ENCODE data around the gene DCXR. TPM values are rescaled to one million over a fixed set of nuclear protein-coding genes. Genes with fewer than 3 reads are reported as not detected.

The DCXR gene
- total RNA-seq, 1 experiment from 2014 or later = 135 TPM

DNA sequence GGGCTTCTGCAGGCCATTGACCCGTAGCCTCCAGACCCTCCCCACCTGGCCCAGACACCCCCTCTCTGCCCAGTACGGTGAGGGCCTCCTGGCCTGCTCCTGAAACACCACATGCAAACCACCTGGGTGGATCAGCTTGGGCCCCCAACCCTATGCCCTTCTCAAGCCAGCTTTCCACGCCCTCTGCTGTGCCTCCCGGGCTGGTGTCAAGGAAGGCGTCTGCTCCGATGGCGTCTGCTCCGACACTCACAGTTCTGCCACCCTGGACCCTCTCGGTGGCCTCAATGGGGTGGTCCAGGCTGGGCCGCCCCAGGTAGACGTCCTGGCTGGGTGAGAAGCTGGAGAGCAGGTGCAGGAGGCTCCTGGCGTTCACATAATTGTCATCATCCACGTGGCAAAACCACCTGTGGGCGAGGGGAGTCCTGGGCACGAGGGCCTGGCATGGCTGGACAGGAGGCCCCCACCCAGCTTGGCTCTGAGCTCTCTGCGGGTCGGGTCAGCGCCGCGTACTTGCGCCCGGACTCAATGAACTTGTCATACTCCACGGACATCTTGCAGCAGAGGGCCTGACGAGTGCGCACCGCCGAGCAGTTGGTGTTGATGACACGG lies 12.8 kb upstream of the DCXR start:
- Histone ChIP-seq H3K9me2 (replicated peaks; ENCODE audit: low read length) (no peaks in the 10 kb centered on the region), H3K4me1 (ENCODE audit: insufficient read depth, low read length) (peaks cover 8% of the 10 kb centered on the region; the same call in 1 of the 2 replicates), H3K36me3 (ENCODE audit: low read depth, low read length) (no peaks in the 10 kb centered on the region; the same call in 1 of the 2 replicates), H3K79me2 (ENCODE audit: low read length) (peaks cover 28% of the 10 kb centered on the region), H3K27ac (ENCODE audit: low read length) (no peak overlapping the region), H3K4me2 (ENCODE audit: low read length) (peak overlapping the region; percentile 97), H3K9ac (ENCODE audit: low read length) (no peak overlapping the region), H3K9me3 (ENCODE audit: low read length) (no peaks in the 10 kb centered on the region), H4K20me1 (ENCODE audit: low read length) (no peaks in the 10 kb centered on the region), H2AFZ (ENCODE audit: low read length) (no peak overlapping the region), H3K27me3 (ENCODE audit: low read length) (no peaks in the 10 kb centered on the region), H3K4me3 (ENCODE audit: low read length) (peak overlapping the region; percentile 81), H3F3A (ENCODE audit: low read length, unreplicated experiment) (no peaks in the 10 kb centered on the region)
- ChIA-PET POLR2A (ENCODE audit: unreplicated experiment) (no interaction called here), CTCF (no interaction called here)
- TF ChIP-seq EZH2 (IDR thresholded peaks at IDR 0.05; ENCODE audit: low read length, unreplicated experiment) (no peak), EZH2phosphoT487 (IDR thresholded peaks at IDR 0.05; ENCODE audit: borderline replicate concordance, low read length) (no peak)
- TF ChIP-seq, protein P1, sequence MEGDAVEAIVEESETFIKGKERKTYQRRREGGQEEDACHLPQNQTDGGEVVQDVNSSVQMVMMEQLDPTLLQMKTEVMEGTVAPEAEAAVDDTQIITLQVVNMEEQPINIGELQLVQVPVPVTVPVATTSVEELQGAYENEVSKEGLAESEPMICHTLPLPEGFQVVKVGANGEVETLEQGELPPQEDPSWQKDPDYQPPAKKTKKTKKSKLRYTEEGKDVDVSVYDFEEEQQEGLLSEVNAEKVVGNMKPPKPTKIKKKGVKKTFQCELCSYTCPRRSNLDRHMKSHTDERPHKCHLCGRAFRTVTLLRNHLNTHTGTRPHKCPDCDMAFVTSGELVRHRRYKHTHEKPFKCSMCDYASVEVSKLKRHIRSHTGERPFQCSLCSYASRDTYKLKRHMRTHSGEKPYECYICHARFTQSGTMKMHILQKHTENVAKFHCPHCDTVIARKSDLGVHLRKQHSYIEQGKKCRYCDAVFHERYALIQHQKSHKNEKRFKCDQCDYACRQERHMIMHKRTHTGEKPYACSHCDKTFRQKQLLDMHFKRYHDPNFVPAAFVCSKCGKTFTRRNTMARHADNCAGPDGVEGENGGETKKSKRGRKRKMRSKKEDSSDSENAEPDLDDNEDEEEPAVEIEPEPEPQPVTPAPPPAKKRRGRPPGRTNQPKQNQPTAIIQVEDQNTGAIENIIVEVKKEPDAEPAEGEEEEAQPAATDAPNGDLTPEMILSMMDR (conservative IDR thresholded peaks at IDR 0.05; ENCODE audit: low read depth, low read length) = no peak
- no peak for DNase-seq
- no peak for ATAC-seq
- intact Hi-C loops (cut with micrococcal nuclease) = no loop called here
- TSS peak; percentile 34 for BruUV-seq (replicated peaks)

DNA sequence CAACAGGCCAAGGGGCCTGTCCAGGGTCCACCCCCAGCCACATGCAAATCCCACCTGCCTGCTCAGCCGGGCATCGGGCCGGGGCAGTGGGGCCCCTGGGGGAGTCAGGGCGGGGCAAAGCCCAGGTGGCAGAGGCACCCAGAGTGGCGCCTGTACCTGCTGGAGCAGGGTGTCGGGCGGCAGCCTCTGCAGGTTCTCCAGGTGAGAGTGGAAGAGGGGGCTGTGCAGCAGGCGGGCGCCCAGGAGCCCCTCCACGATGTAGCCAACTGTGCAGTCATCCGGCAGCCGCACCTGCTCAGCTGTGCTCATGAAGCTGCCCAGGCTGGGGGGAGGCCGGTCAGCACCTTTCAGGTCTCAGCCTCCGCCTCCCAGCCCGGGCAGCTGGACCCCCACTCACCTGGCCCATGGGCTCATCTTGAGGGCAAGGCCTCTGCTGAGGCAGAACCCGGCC lies 12.0 kb upstream of the DCXR start:
- Histone ChIP-seq H3K9me2 (replicated peaks; ENCODE audit: low read length) (no peaks in the 10 kb centered on the region), H3K36me3 (ENCODE audit: low read depth, low read length) (no peaks in the 10 kb centered on the region; the same call in 1 of the 2 replicates), H2AFZ (ENCODE audit: low read length) (no peak overlapping the region), H4K20me1 (ENCODE audit: low read length) (no peaks in the 10 kb centered on the region), H3K4me2 (ENCODE audit: low read length) (no peak overlapping the region), H3K4me1 (ENCODE audit: insufficient read depth, low read length) (peaks cover 8% of the 10 kb centered on the region; the same call in 1 of the 2 replicates), H3K9me3 (ENCODE audit: low read length) (no peaks in the 10 kb centered on the region), H3K9ac (ENCODE audit: low read length) (no peak overlapping the region), H3K4me3 (ENCODE audit: low read length) (no peak overlapping the region), H3K79me2 (ENCODE audit: low read length) (peaks cover 28% of the 10 kb centered on the region), H3K27ac (ENCODE audit: low read length) (no peak overlapping the region), H3K27me3 (ENCODE audit: low read length) (no peaks in the 10 kb centered on the region), H3F3A (ENCODE audit: low read length, unreplicated experiment) (no peaks in the 10 kb centered on the region)
- intact Hi-C loops (cut with micrococcal nuclease) = no loop called here
- POLR2A ChIA-PET (ENCODE audit: unreplicated experiment) = no interaction called here
- CTCF ChIA-PET = no interaction called here
- DNase-seq = no peak
- no peak for ATAC-seq
- TF ChIP-seq, protein P1 (conservative IDR thresholded peaks at IDR 0.05; ENCODE audit: low read depth, low read length) = no peak
- TF ChIP-seq EZH2 (IDR thresholded peaks at IDR 0.05; ENCODE audit: low read length, unreplicated experiment) (no peak), EZH2phosphoT487 (IDR thresholded peaks at IDR 0.05; ENCODE audit: borderline replicate concordance, low read length) (no peak)
- no TSS peak for BruUV-seq (replicated peaks)

DNA sequence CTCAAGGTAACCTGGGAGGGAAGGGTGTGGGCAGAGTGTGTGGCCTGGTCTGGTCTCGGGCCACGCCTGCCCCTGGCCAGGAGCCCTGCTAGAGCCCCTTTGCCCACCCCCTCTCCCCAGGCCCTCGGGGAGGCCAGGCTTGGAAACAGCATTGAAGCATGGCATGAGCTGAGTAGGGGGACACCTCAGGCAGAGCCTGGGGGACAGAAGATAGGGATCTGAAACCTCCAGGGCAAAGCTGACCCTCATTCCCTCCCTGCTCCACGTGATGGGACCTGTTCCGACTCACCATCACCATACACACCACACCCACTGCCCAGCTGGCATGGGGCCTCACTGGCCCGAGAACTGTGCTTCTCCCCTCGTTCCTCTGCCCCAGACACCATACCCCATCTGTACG lies 11.6 kb upstream of the DCXR start:
- intact Hi-C loops (cut with micrococcal nuclease) = no loop called here
- no peak for ATAC-seq
- no TSS peak for BruUV-seq (replicated peaks)
- H2AFZ ChIP-seq (ENCODE audit: low read length) = no peak overlapping the region
- no peaks in the 10 kb centered on the region for H3F3A ChIP-seq (ENCODE audit: low read length, unreplicated experiment)
- H3K79me2 ChIP-seq (ENCODE audit: low read length) = peaks cover 28% of the 10 kb centered on the region
- no peak overlapping the region for H3K27ac ChIP-seq (ENCODE audit: low read length)
- no peaks in the 10 kb centered on the region for H3K9me3 ChIP-seq (ENCODE audit: low read length)
- no peak overlapping the region for H3K4me3 ChIP-seq (ENCODE audit: low read length)
- H3K4me1 ChIP-seq (ENCODE audit: insufficient read depth, low read length) = peaks cover 8% of the 10 kb centered on the region; the same call in 1 of the 2 replicates
- no peak overlapping the region for H3K4me2 ChIP-seq (ENCODE audit: low read length)
- H3K27me3 ChIP-seq (ENCODE audit: low read length) = no peaks in the 10 kb centered on the region
- TF ChIP-seq, protein P1 (conservative IDR thresholded peaks at IDR 0.05; ENCODE audit: low read depth, low read length) = no peak
- no peak for TF ChIP-seq EZH2phosphoT487 (IDR thresholded peaks at IDR 0.05; ENCODE audit: borderline replicate concordance, low read length)
- no peak for TF ChIP-seq EZH2 (IDR thresholded peaks at IDR 0.05; ENCODE audit: low read length, unreplicated experiment)
- POLR2A ChIA-PET (ENCODE audit: unreplicated experiment) = no interaction called here
- no peaks in the 10 kb centered on the region; the same call in 1 of the 2 replicates for H3K36me3 ChIP-seq (ENCODE audit: low read depth, low read length)
- H3K9ac ChIP-seq (ENCODE audit: low read length) = no peak overlapping the region
- DNase-seq = no peak
- no peaks in the 10 kb centered on the region for H4K20me1 ChIP-seq (ENCODE audit: low read length)
- H3K9me2 ChIP-seq (replicated peaks; ENCODE audit: low read length) = no peaks in the 10 kb centered on the region
- CTCF ChIA-PET = no interaction called here

All from PC-3 (cell line).